HepG2 (cell line): ENCODE data around the gene TRMT112. TPM values are rescaled to one million over a fixed set of nuclear protein-coding genes. Genes with fewer than 3 reads are reported as not detected.

Experiments used
- ARNT2 ChIP-seq: sonication (generic); formaldehyde crosslinking; IDR thresholded peaks from 2 replicates; pipeline ENCODE4 v1.8.0; 2022; ENCODE audit warnings: mild to moderate bottlenecking, low read depth, missing genetic modification reagents, moderate library complexity
- EZH2 ChIP-seq: conservative IDR thresholded peaks from 2 replicates; pipeline ENCODE4 v1.6.1; 2012; ENCODE audit warnings: mild to moderate bottlenecking, low read depth, low read length, moderate library complexity
- GZF1 ChIP-seq: sonication (generic); formaldehyde crosslinking; IDR thresholded peaks from 2 replicates; pipeline ENCODE4 v1.5.1; 2020; ENCODE audit warnings: mild to moderate bottlenecking, missing genetic modification reagents
- HNRNPL ChIP-seq: fragments of 200-400 bp; formaldehyde crosslinking; IDR thresholded peaks from 2 replicates; pipeline ENCODE4 v1.6.1; 2017; ENCODE audit warnings: mild to moderate bottlenecking, low read depth, low read length
- MXD4 ChIP-seq: IDR thresholded peaks from 2 replicates; pipeline ENCODE4 v1.6.1; 2016; ENCODE audit warnings: mild to moderate bottlenecking, missing biosample characterization, missing genetic modification reagents
- MXI1 ChIP-seq: IDR thresholded peaks from 3 replicates; pipeline ENCODE4 v1.6.1; 2012; ENCODE audit warnings: low read depth, low read length, inconsistent platforms, borderline replicate concordance
- MYPOP ChIP-seq: sonication (generic); formaldehyde crosslinking; IDR thresholded peaks from 2 replicates; pipeline ENCODE4 v1.8.1; 2023; ENCODE audit warnings: mild to moderate bottlenecking, moderate library complexity, missing genetic modification reagents
- SMYD3 ChIP-seq: sonication (generic); formaldehyde crosslinking; IDR thresholded peaks from 2 replicates; pipeline ENCODE4 v1.8.1; 2023; ENCODE audit warnings: mild to moderate bottlenecking, missing genetic modification reagents
- THAP11 ChIP-seq: IDR thresholded peaks from 2 replicates; pipeline ENCODE4 v1.6.1; 2016; ENCODE audit warnings: missing biosample characterization, missing genetic modification reagents
- ZNF121 ChIP-seq: sonication (generic); formaldehyde crosslinking; IDR thresholded peaks from 2 replicates; pipeline ENCODE4 v1.5.0; 2020; ENCODE audit warnings: mild to moderate bottlenecking, missing genetic modification reagents
- ZNF318 ChIP-seq: sonication (generic); formaldehyde crosslinking; IDR thresholded peaks from 2 replicates; pipeline ENCODE4 v1.4.0; 2020; ENCODE audit warnings: mild to moderate bottlenecking, missing genetic modification reagents
- ZNF367 ChIP-seq: sonication (generic); formaldehyde crosslinking; IDR thresholded peaks from 2 replicates; pipeline ENCODE4 v1.4.0; 2020; ENCODE audit warnings: missing genetic modification reagents, borderline replicate concordance
- ZNF556 ChIP-seq: sonication (generic); formaldehyde crosslinking; IDR thresholded peaks from 2 replicates; pipeline ENCODE4 v1.4.0; 2020; ENCODE audit warnings: mild to moderate bottlenecking, missing genetic modification reagents, borderline replicate concordance
- ZNF703 ChIP-seq: sonication (generic); formaldehyde crosslinking; IDR thresholded peaks from 2 replicates; pipeline ENCODE4 v1.5.1; 2020; ENCODE audit warnings: missing genetic modification reagents, mild to moderate bottlenecking, moderate library complexity, borderline replicate concordance
- ZNF740 ChIP-seq: sonication (generic); formaldehyde crosslinking; IDR thresholded peaks from 2 replicates; pipeline ENCODE4 v1.4.0; 2020; ENCODE audit warnings: missing genetic modification reagents
- polyA plus RNA-seq, 8 experiments: library from polyadenylated mRNA; depleted of rRNA in 3 of 8; stranded (reverse) in 7 of 8; unstranded in 1 of 8; fragments of >200 nt; fragmentation: Illumina TruSeq in 4 of 8; extraction: Trizol in 4 of 8; gene quantifications; 2 replicates each; pipeline versions ENCODE4 v1.2.1 to v1.2.3, GENCODE V29; 2011 to 2016; ENCODE audit warnings: low read depth in 4 of 8, missing spikeins in 1 of 8, mixed read lengths in 1 of 8; ENCODE audit not compliant: insufficient read depth in 1 of 8
- total RNA-seq, 5 experiments: library from RNA; depleted of rRNA; stranded (reverse); fragments of >200 nt; fragmentation: Illumina TruSeq; extraction: Trizol; gene quantifications; 2 replicates each; pipeline ENCODE4 v1.2.3, GENCODE V29; 2016; ENCODE audit warnings: low read depth in 1 of 5

TRMT112 gene
- total and polyA plus RNA-seq, 2 of the 13 experiments (the other 11 are each of a cell fraction or from before 2014, with no cell fraction given) = 186 to 409 TPM

- TF ChIP-seq THAP11 (CRISPR knock-in tag) = no peak; the same call in 1 of the 2 replicates
- peak; percentile 69; the same call in 1 of the 2 replicates for TF ChIP-seq HNRNPL
- TF ChIP-seq MXI1 = peak; percentile 70; the same call in 1 of the 3 replicates
- peak; percentile 95 for TF ChIP-seq ZNF318 (CRISPR knock-in tag)
- no peak for TF ChIP-seq GZF1 (CRISPR knock-in tag)
- 0 out of 2 replicates have a peak, but pooled peaks have one; percentile 49 for TF ChIP-seq MYPOP (CRISPR knock-in tag)
- TF ChIP-seq EZH2 = no peak
- TF ChIP-seq ZNF740 = no peak
- peak; percentile 87 for TF ChIP-seq ARNT2 (CRISPR knock-in tag)
- TF ChIP-seq MXD4 (CRISPR knock-in tag) = 0 out of 2 replicates have a peak, but pooled peaks have one; percentile 56
- no peak for TF ChIP-seq ZNF367
- TF ChIP-seq ZNF121 (CRISPR knock-in tag) = no peak
- TF ChIP-seq SMYD3 (CRISPR knock-in tag) = no peak
- no peak; the same call in 1 of the 2 replicates for TF ChIP-seq ZNF703 (CRISPR knock-in tag)
- TF ChIP-seq ZNF556 = peak; percentile 46; the same call in 1 of the 2 replicates
Measured at GRCh38 chr11:64317961-64318765, 804 bp upstream of the TRMT112 start, which contains the start of gene PRDX5 (continued).
